NCI-H1436 (cell line): Measurements from ENCODE around the gene RPS15A.
"Not testable (repeated sequence)": the region's sequence is repeated elsewhere in the genome, so short reads cannot be mapped to it uniquely, and the experiment has no call there.

Source experiments
- DNase-seq: peaks from one replicate; lab custom pipeline; 2025; lab: John Stamatoyannopoulos, UW

Gene RPS15A

GRCh38 chr16:18742870-18743269, 47.3 kb downstream of the RPS15A start:
- not testable (repeated sequence) for DNase-seq

GRCh38 chr16:18740027-18740426, 50.1 kb downstream of the RPS15A start:
- DNase-seq, result not testable (repeated sequence)

- DNase-seq, result not testable (repeated sequence)
Measured at GRCh38 chr16:18738768-18739167, 51.4 kb downstream of the RPS15A start.

GRCh38 chr16:18734279-18734678, 55.9 kb downstream of the RPS15A start:
- not testable (repeated sequence) for DNase-seq
